Natural killer cell (primary cell): ENCODE results near the gene PTGIS. TPM values are rescaled to one million over a fixed set of nuclear protein-coding genes. Genes with fewer than 3 reads are reported as not detected.

Experiments
- ATAC-seq, 3 donors: fragments of 150-1000 bp in 2 of 3; fragments of 200-7000 bp in 1 of 3; cut with Tn5 transposase; 1 replicate in 1 of 3; 2 replicates in 2 of 3; pipeline ENCODE4 v1.10.0; 2021; ENCODE audit warnings: mild to moderate bottlenecking in 2 of 3, moderate library complexity in 2 of 3
- DNase-seq, 2 donors: peaks; one replicate each; pipeline versions ENCODE4 v3.0.0 to v3.0.0-alpha.2; 2013 to 2021; ENCODE audit warnings: mixed read lengths in 1 of 2
- H3K27ac ChIP-seq: one replicate; pipeline ENCODE4 v1.5.1; 2013; ENCODE audit warnings: mild to moderate bottlenecking, low read length
- H3K27me3 ChIP-seq: one replicate; pipeline ENCODE4 v1.6.1; 2013; ENCODE audit warnings: low read length; ENCODE audit not compliant: control insufficient read depth, insufficient read depth
- H3K36me3 ChIP-seq: one replicate; pipeline ENCODE4 v1.6.1; 2013; ENCODE audit warnings: low read length; ENCODE audit not compliant: control insufficient read depth, insufficient read depth
- H3K4me1 ChIP-seq: one replicate; pipeline ENCODE4 v1.6.1; 2013; ENCODE audit warnings: low read length; ENCODE audit not compliant: control insufficient read depth, insufficient read depth
- H3K4me3 ChIP-seq: one replicate; pipeline ENCODE4 v1.5.1; 2013; ENCODE audit warnings: low read length
- H3K9me3 ChIP-seq: one replicate; pipeline ENCODE4 v1.6.1; 2013; ENCODE audit warnings: low read length; ENCODE audit not compliant: control insufficient read depth, insufficient read depth
- H3K27ac Mint-ChIP-seq, 2 donors: one replicate each; pipeline ENCODE4 v1.8.0; 2022; ENCODE audit warnings: mild to moderate bottlenecking in 2 of 2, mixed read lengths in 2 of 2, moderate library complexity in 1 of 2
- H3K27me3 Mint-ChIP-seq, 2 donors: one replicate each; pipeline ENCODE4 v1.8.0; 2022; ENCODE audit warnings: low read depth in 2 of 2, mixed read lengths in 2 of 2
- H3K36me3 Mint-ChIP-seq: one replicate; pipeline ENCODE4 v1.8.0; 2022; ENCODE audit warnings: mixed read lengths
- H3K4me1 Mint-ChIP-seq, 2 donors: one replicate each; pipeline ENCODE4 v1.8.0; 2022; ENCODE audit warnings: mixed read lengths in 2 of 2
- H3K4me3 Mint-ChIP-seq: one replicate; pipeline ENCODE4 v1.8.0; 2022; ENCODE audit warnings: mild to moderate bottlenecking, moderate library complexity, mixed read lengths
- H3K9me3 Mint-ChIP-seq, 2 donors: one replicate each; pipeline ENCODE4 v1.8.0; 2022; ENCODE audit warnings: mixed read lengths in 2 of 2
- WGBS: methylation state at CpG from one replicate; pipeline ENCODE4 v1.1.7; 2013; ENCODE audit warnings: missing lambda C conversion rate; ENCODE audit not compliant: insufficient coverage; 5-methylcytosine and 5-hydroxymethylcytosine counted together
- intact Hi-C: fragments of 100-400 bp; cut with micrococcal nuclease; formaldehyde crosslinking; loops from one replicate; pipeline ENCODE4 v1.14.2; 2022
- total RNA-seq, 4 donors: library from RNA; stranded (reverse); fragments of 120-200 nt in 1 of 4; gene quantifications; one replicate each; pipeline versions ENCODE4 v1.2.3 to v1.2.4, GENCODE V29; 2013 to 2022
- TF ChIP-seq, protein P1 (sequence below): fragments of 200-600 bp; IDR thresholded peaks from one replicate; pipeline ENCODE4 v1.8.0; 2022; ENCODE audit warnings: antibody characterized with exemption

Gene PTGIS
- total RNA-seq, 3 donors from 2014 or later (not counting 1 experiment from before 2014, with no cell fraction given): not detected

DNA sequence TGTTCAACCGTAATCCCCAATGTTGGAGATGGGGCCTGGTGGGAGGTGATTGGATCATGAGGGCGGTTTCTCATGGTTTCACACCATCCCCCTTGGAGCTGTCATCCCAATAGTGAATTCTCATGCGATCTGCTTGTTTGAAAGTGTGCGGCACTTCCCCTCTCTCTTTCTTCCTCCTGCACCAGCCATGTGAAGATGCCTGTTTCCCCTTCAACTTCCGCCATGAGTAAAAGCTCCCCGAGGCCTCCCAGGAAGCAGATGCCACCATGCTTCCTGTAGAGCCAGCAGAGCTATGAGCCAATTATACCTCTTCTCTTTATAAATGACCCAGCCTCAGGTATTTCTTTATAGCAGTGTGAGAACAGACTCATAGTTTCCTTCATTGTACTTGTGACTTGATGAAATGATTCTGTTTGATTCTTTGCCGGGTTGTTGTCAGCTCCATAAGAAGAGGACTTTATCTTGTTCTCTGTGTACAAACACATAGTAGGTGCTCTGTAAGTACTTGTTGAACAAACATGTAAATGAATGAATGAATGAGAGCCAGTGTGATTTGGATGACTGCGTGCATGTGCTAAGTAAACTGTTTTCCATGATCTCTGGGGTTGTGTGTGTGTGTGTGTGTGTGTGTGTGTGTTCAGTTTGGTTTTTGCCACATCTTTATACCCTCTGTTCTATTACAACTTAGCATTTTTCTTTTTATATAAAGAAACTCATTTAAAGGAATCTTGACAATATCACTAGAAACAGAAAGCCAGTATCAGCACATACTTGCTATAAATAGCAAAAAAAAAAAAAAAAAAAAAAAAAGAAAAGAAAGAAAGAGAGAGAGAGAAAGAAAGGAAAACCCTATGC lies 22.5 kb upstream of the PTGIS start:
- peaks cover 0 to 3% of the 10 kb centered on the region in 2 donors for H3K9me3 Mint-ChIP-seq
- ATAC-seq (no peak), DNase-seq (no peak)
- Histone ChIP-seq H3K9me3 (no peaks in the 10 kb centered on the region), H3K27ac (no peak overlapping the region), H3K4me1 (peaks cover 45% of the 10 kb centered on the region), H3K27me3 (no peaks in the 10 kb centered on the region), H3K4me3 (no peak overlapping the region), H3K36me3 (no peaks in the 10 kb centered on the region)
- H3K27ac Mint-ChIP-seq: peak overlapping the region in 1 of 2 donors; percentile 21
- H3K27me3 Mint-ChIP-seq: peaks cover 4 to 15% of the 10 kb centered on the region in 2 donors
- no peaks in the 10 kb centered on the region for H3K36me3 Mint-ChIP-seq
- TF ChIP-seq, protein P1, sequence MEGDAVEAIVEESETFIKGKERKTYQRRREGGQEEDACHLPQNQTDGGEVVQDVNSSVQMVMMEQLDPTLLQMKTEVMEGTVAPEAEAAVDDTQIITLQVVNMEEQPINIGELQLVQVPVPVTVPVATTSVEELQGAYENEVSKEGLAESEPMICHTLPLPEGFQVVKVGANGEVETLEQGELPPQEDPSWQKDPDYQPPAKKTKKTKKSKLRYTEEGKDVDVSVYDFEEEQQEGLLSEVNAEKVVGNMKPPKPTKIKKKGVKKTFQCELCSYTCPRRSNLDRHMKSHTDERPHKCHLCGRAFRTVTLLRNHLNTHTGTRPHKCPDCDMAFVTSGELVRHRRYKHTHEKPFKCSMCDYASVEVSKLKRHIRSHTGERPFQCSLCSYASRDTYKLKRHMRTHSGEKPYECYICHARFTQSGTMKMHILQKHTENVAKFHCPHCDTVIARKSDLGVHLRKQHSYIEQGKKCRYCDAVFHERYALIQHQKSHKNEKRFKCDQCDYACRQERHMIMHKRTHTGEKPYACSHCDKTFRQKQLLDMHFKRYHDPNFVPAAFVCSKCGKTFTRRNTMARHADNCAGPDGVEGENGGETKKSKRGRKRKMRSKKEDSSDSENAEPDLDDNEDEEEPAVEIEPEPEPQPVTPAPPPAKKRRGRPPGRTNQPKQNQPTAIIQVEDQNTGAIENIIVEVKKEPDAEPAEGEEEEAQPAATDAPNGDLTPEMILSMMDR: no peak
- H3K4me3 Mint-ChIP-seq: no peak overlapping the region
- H3K4me1 Mint-ChIP-seq: peaks cover 24 to 62% of the 10 kb centered on the region in 2 donors
- 81% methylated on average over 8 of the region's 8 CpGs for WGBS
- intact Hi-C loops: no loop called here

- Mint-ChIP-seq H3K27ac (peak overlapping the region in 1 of 2 donors; percentile 21), H3K36me3 (no peaks in the 10 kb centered on the region), H3K4me1 (peaks cover 24 to 62% of the 10 kb centered on the region in 2 donors), H3K9me3 (peaks cover 0 to 3% of the 10 kb centered on the region in 2 donors), H3K4me3 (no peak overlapping the region), H3K27me3 (peaks cover 4 to 15% of the 10 kb centered on the region in 2 donors)
- ATAC-seq (no peak), DNase-seq (no peak)
- no peaks in the 10 kb centered on the region for H3K36me3 ChIP-seq
- H3K27me3 ChIP-seq: no peaks in the 10 kb centered on the region
- no peak overlapping the region for H3K4me3 ChIP-seq
- no peak overlapping the region for H3K27ac ChIP-seq
- TF ChIP-seq, protein P1: no peak
- H3K9me3 ChIP-seq: no peaks in the 10 kb centered on the region
- intact Hi-C loops: no loop called here
- peaks cover 45% of the 10 kb centered on the region for H3K4me1 ChIP-seq
- WGBS: 96% methylated on average over 6 of the region's 6 CpGs
These were observed 21.8 kb upstream of the PTGIS start for GRCh38 chr20:49589747-49590146.

- H3K36me3 Mint-ChIP-seq: no peaks in the 10 kb centered on the region
- Histone ChIP-seq H3K9me3 (peaks cover 4% of the 10 kb centered on the region), H3K4me3 (no peak overlapping the region), H3K27me3 (no peaks in the 10 kb centered on the region), H3K27ac (no peak overlapping the region), H3K36me3 (no peaks in the 10 kb centered on the region), H3K4me1 (peaks cover 30% of the 10 kb centered on the region)
- peaks cover 14 to 50% of the 10 kb centered on the region in 2 donors for H3K4me1 Mint-ChIP-seq
- TF ChIP-seq, protein P1: no peak
- no peak overlapping the region for H3K4me3 Mint-ChIP-seq
- ATAC-seq: no peak
- no peak for DNase-seq
- 80% methylated on average over 10 of the region's 10 CpGs for WGBS
- intact Hi-C loops: no loop called here
- H3K27ac Mint-ChIP-seq: no peak overlapping the region
- H3K27me3 Mint-ChIP-seq: peaks cover 8 to 15% of the 10 kb centered on the region in 2 donors
- H3K9me3 Mint-ChIP-seq: peaks cover under 1 to 3% of the 10 kb centered on the region in 2 donors
These were observed 19.2 kb upstream of the PTGIS start for GRCh38 chr20:49587111-49587570.
